Loucy (cell line): ENCODE data around the gene TMEM208.

ENCODE experiments used
- EZH2phosphoT487 ChIP-seq: fragments of 200-600 bp; IDR thresholded peaks from 2 replicates; pipeline ENCODE4 v1.6.1; 2018; ENCODE audit warnings: antibody characterized with exemption, mild to moderate bottlenecking, moderate library complexity, borderline replicate concordance
- TF ChIP-seq, protein P1 (sequence below): fragments of 200-600 bp; sonication (generic); conservative IDR thresholded peaks from 2 replicates; pipeline ENCODE4 v1.5.1; 2014; ENCODE audit warnings: mild to moderate bottlenecking, antibody characterized with exemption, low read length

DNA sequence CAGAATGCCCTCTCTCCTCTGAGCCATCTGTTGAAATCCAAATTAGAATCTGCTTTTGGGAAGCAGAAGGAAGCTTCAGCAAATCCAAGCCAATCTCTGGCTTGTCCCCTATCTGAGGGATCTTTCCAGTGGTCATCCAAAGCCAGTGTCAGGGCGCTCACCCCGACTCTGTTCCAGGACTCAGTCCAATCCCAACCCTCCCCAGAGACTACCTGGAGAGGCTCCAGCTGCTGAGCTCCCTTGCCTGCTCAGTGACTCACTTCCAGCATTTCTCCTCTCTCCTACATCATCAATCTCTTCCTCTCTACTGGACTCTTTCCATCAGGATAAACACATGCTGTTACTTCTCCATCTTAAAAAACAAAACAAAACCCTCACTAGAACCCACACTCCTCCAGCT, 45.6 kb upstream of the TMEM208 start:
- TF ChIP-seq, protein P1, sequence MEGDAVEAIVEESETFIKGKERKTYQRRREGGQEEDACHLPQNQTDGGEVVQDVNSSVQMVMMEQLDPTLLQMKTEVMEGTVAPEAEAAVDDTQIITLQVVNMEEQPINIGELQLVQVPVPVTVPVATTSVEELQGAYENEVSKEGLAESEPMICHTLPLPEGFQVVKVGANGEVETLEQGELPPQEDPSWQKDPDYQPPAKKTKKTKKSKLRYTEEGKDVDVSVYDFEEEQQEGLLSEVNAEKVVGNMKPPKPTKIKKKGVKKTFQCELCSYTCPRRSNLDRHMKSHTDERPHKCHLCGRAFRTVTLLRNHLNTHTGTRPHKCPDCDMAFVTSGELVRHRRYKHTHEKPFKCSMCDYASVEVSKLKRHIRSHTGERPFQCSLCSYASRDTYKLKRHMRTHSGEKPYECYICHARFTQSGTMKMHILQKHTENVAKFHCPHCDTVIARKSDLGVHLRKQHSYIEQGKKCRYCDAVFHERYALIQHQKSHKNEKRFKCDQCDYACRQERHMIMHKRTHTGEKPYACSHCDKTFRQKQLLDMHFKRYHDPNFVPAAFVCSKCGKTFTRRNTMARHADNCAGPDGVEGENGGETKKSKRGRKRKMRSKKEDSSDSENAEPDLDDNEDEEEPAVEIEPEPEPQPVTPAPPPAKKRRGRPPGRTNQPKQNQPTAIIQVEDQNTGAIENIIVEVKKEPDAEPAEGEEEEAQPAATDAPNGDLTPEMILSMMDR, result no peak
- TF ChIP-seq EZH2phosphoT487, result no peak
